CD14-positive monocyte (primary cell): ENCODE measurements around the gene FHIT. TPM values are rescaled to one million over a fixed set of nuclear protein-coding genes. Genes with fewer than 3 reads are reported as not detected.

Source experiments
- DNase-seq, 3 donors: peaks; one replicate each; pipeline ENCODE4 v3.0.0-alpha.2; 2011 to 2022
- H2AFZ ChIP-seq: 2 replicates; pipeline ENCODE4 v1.6.0; 2012; ENCODE audit warnings: mild to moderate bottlenecking, low read depth, low read length, inconsistent platforms; ENCODE audit not compliant: insufficient read depth, poor library complexity, severe bottlenecking
- H3K27ac ChIP-seq, 2 donors: 1 replicate in 1 of 2; 2 replicates in 1 of 2; pipeline ENCODE4 v1.5.1; 2012 to 2013; ENCODE audit warnings: low read length in 2 of 2, control low read depth in 1 of 2, inconsistent platforms in 1 of 2, low read depth in 1 of 2, mild to moderate bottlenecking in 1 of 2
- H3K27me3 ChIP-seq, 2 donors: one replicate each; pipeline versions ENCODE4 v1.6.0 to v1.6.1; 2011 to 2013; ENCODE audit warnings: low read length in 2 of 2; ENCODE audit not compliant: control insufficient read depth in 2 of 2, insufficient read depth in 2 of 2
- H3K36me3 ChIP-seq, 2 donors: replicated peaks in 1 of 2; 1 replicate in 1 of 2; 2 replicates in 1 of 2; pipeline versions ENCODE4 v1.5.1 to v1.6.1; 2012 to 2013; ENCODE audit warnings: low read length in 2 of 2, control low read depth in 1 of 2, inconsistent platforms in 1 of 2, mild to moderate bottlenecking in 1 of 2; ENCODE audit not compliant: insufficient read depth in 2 of 2, control insufficient read depth in 1 of 2
- H3K4me1 ChIP-seq, 2 donors: 1 replicate in 1 of 2; 2 replicates in 1 of 2; pipeline versions ENCODE4 v1.5.1 to v1.6.1; 2012 to 2013; ENCODE audit warnings: low read length in 2 of 2, control low read depth in 1 of 2, inconsistent platforms in 1 of 2, mild to moderate bottlenecking in 1 of 2, moderate library complexity in 1 of 2; ENCODE audit not compliant: insufficient read depth in 2 of 2, control insufficient read depth in 1 of 2
- H3K4me2 ChIP-seq: replicated peaks from 2 replicates; pipeline ENCODE3; 2012; ENCODE audit warnings: low read length, moderate library complexity, mild to moderate bottlenecking; ENCODE audit not compliant: poor library complexity, severe bottlenecking; ENCODE audit errors: extremely low read depth
- H3K4me3 ChIP-seq, 3 experiments: fragments of 200-600 bp in 1 of 3; sonication (generic) in 1 of 3; replicated peaks in 1 of 3; 1 replicate in 2 of 3; 2 replicates in 1 of 3; pipeline ENCODE4 v1.5.1; 2011 to 2013; ENCODE audit warnings: low read length in 3 of 3, mild to moderate bottlenecking in 3 of 3, control low read depth in 2 of 3, low read depth in 2 of 3, inconsistent platforms in 1 of 3, moderate library complexity in 1 of 3
- H3K79me2 ChIP-seq: 2 replicates; pipeline ENCODE4 v1.6.0; 2012; ENCODE audit warnings: mild to moderate bottlenecking, control low read depth, inconsistent platforms, low read length, moderate library complexity; ENCODE audit not compliant: insufficient read depth
- H3K9ac ChIP-seq: 2 replicates; pipeline ENCODE4 v1.6.0; 2017; ENCODE audit warnings: low read length, mild to moderate bottlenecking; ENCODE audit not compliant: insufficient read depth, poor library complexity, severe bottlenecking
- H3K9me3 ChIP-seq, 2 donors: replicated peaks in 1 of 2; 1 replicate in 1 of 2; 2 replicates in 1 of 2; pipeline versions ENCODE4 v1.5.1 to v1.6.1; 2012 to 2013; ENCODE audit warnings: low read length in 2 of 2, control low read depth in 1 of 2; ENCODE audit not compliant: control insufficient read depth in 1 of 2, insufficient read depth in 1 of 2
- H4K20me1 ChIP-seq: 2 replicates; pipeline ENCODE4 v1.6.0; 2012; ENCODE audit warnings: mild to moderate bottlenecking, low read length, control low read depth, moderate library complexity; ENCODE audit not compliant: insufficient read depth
- H3K27ac Mint-ChIP-seq, 7 donors: one replicate each; pipeline ENCODE4 v1.8.0; 2020; ENCODE audit warnings: mild to moderate bottlenecking in 7 of 7, mixed read lengths in 7 of 7, moderate library complexity in 6 of 7, inconsistent platforms in 2 of 7
- H3K27me3 Mint-ChIP-seq, 3 donors: one replicate each; pipeline ENCODE4 v1.8.0; 2021 to 2022; ENCODE audit warnings: low read depth in 3 of 3, mild to moderate bottlenecking in 3 of 3, mixed read lengths in 3 of 3, moderate library complexity in 3 of 3, inconsistent platforms in 1 of 3
- H3K36me3 Mint-ChIP-seq, 2 donors: one replicate each; pipeline ENCODE4 v1.8.0; 2020; ENCODE audit warnings: mixed read lengths in 2 of 2, inconsistent platforms in 1 of 2, mild to moderate bottlenecking in 1 of 2
- H3K4me1 Mint-ChIP-seq: one replicate; pipeline ENCODE4 v1.8.0; 2020; ENCODE audit warnings: mild to moderate bottlenecking, mixed read lengths
- H3K4me3 Mint-ChIP-seq, 2 donors: one replicate each; pipeline ENCODE4 v1.8.0; 2020; ENCODE audit warnings: mild to moderate bottlenecking in 2 of 2, mixed read lengths in 2 of 2, moderate library complexity in 1 of 2
- H3K9me3 Mint-ChIP-seq, 7 donors: one replicate each; pipeline ENCODE4 v1.8.0; 2020 to 2022; ENCODE audit warnings: mixed read lengths in 7 of 7, mild to moderate bottlenecking in 6 of 7, moderate library complexity in 6 of 7, inconsistent platforms in 2 of 7
- WGBS: methylation state at CpG from one replicate; pipeline ENCODE4 v1.1.5; 2013; ENCODE audit warnings: missing lambda C conversion rate; ENCODE audit not compliant: insufficient coverage; 5-methylcytosine and 5-hydroxymethylcytosine counted together
- intact Hi-C, 2 donors: fragments of 100-400 bp; cut with micrococcal nuclease; formaldehyde crosslinking; loops; one replicate each; pipeline versions ENCODE4 v1.15.0 to v1.15.1; 2023
- polyA plus RNA-seq, 3 donors: library from polyadenylated mRNA; depleted of rRNA in 1 of 3; unstranded in 2 of 3; stranded (reverse) in 1 of 3; fragments of 300-500 nt in 2 of 3; fragments of >200 nt in 1 of 3; fragmentation: Illumina TruSeq in 2 of 3; gene quantifications; 1 replicate in 2 of 3; 2 replicates in 1 of 3; pipeline ENCODE4 v1.2.3, GENCODE V29; 2012 to 2021
- TF ChIP-seq, protein P1 (sequence below): fragments of 200-600 bp; IDR thresholded peaks from one replicate; pipeline ENCODE4 v1.8.0; 2022; ENCODE audit warnings: antibody characterized with exemption, mild to moderate bottlenecking

The FHIT gene
- polyA plus RNA-seq, 3 donors = 1.7 to 3.4 (median 3.2) TPM

DNA sequence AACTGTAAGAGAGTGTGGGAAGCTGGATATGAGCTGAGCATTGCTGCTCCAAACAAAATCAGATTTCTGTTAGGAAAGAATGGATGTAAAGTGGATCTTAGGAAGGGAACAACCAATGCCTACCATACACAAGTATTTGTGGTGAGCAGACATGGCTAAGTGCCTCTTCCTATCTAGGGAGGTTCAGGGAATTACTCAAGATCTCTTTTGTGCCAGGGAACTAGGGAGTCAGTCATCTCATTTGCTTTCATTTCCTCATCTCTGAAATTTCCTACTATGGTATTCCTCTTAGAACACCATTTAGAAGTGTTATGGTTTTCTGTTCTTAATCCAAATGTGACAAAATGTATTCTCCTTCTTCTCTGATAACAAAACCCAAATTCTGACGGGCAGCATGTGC lies 396.5 kb downstream of the FHIT start:
- no peaks in the 10 kb centered on the region for H3K79me2 ChIP-seq
- no peak overlapping the region for H3K9ac ChIP-seq
- TF ChIP-seq, protein P1, sequence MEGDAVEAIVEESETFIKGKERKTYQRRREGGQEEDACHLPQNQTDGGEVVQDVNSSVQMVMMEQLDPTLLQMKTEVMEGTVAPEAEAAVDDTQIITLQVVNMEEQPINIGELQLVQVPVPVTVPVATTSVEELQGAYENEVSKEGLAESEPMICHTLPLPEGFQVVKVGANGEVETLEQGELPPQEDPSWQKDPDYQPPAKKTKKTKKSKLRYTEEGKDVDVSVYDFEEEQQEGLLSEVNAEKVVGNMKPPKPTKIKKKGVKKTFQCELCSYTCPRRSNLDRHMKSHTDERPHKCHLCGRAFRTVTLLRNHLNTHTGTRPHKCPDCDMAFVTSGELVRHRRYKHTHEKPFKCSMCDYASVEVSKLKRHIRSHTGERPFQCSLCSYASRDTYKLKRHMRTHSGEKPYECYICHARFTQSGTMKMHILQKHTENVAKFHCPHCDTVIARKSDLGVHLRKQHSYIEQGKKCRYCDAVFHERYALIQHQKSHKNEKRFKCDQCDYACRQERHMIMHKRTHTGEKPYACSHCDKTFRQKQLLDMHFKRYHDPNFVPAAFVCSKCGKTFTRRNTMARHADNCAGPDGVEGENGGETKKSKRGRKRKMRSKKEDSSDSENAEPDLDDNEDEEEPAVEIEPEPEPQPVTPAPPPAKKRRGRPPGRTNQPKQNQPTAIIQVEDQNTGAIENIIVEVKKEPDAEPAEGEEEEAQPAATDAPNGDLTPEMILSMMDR = no peak
- peaks cover 0 to 4% of the 10 kb centered on the region in 2 donors for H3K9me3 ChIP-seq
- Mint-ChIP-seq H3K27me3 (no peaks in the 10 kb centered on the region), H3K9me3 (peaks cover 6 to 17% (median 9%) of the 10 kb centered on the region in 7 donors), H3K36me3 (peaks cover 2 to 4% of the 10 kb centered on the region in 2 donors), H3K4me1 (peaks cover 43% of the 10 kb centered on the region), H3K27ac (peak overlapping the region; percentile 26 to 89 (median 54)), H3K4me3 (peak overlapping the region in 1 of 2 donors; percentile 73)
- no peaks in the 10 kb centered on the region for H3K36me3 ChIP-seq
- no peak overlapping the region for H2AFZ ChIP-seq
- H3K4me1 ChIP-seq = peaks cover 30 to 35% of the 10 kb centered on the region in 2 donors
- peak overlapping the region in 1 of 3 experiments; percentile 41 for H3K4me3 ChIP-seq
- intact Hi-C loops = no loop called here
- no peaks in the 10 kb centered on the region for H3K27me3 ChIP-seq
- peak overlapping the region; percentile 27 for H3K4me2 ChIP-seq
- no CpG with 5 or more reads among the region's 1 CpG for WGBS
- peak overlapping the region in 1 of 2 donors; percentile 69 for H3K27ac ChIP-seq
- no peaks in the 10 kb centered on the region for H4K20me1 ChIP-seq
- peak; percentile 12 to 60 (median 42) for DNase-seq

DNA sequence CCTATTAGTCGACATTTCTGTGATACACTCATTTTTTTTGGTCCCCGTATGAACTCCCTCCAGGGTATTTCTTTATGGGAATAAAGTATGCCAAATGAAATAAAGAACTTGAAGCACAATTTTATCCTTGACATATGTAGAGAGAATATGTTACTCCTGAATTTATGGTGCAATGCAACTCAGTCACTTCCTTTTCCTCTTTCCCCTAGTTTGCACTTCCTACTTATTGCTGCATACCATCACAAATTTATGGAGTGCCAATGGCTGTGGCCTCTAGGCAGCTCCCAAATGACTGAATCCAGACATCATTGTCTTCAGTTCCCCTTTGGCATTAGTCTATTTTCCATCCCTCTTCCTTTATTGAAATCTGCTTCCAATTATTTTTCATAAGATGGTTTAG lies 403.5 kb downstream of the FHIT start:
- no peaks in the 10 kb centered on the region for H4K20me1 ChIP-seq
- WGBS = no CpG with 5 or more reads among the region's 2 CpGs
- intact Hi-C loops = no loop called here
- no peaks in the 10 kb centered on the region for H3K27me3 Mint-ChIP-seq
- TF ChIP-seq, protein P1 = no peak
- H3K79me2 ChIP-seq = no peaks in the 10 kb centered on the region
- peaks cover 14% of the 10 kb centered on the region for H3K4me1 Mint-ChIP-seq
- peaks cover 8 to 9% of the 10 kb centered on the region in 2 donors for H3K4me1 ChIP-seq
- no peak overlapping the region for H3K4me2 ChIP-seq
- no peaks in the 10 kb centered on the region for H3K27me3 ChIP-seq
- H3K36me3 Mint-ChIP-seq = peaks cover 2 to 4% of the 10 kb centered on the region in 2 donors
- peaks cover 0 to 4% of the 10 kb centered on the region in 2 donors for H3K9me3 ChIP-seq
- peak overlapping the region in 1 of 7 donors; percentile 70 for H3K27ac Mint-ChIP-seq
- H3K4me3 Mint-ChIP-seq = no peak overlapping the region
- no peaks in the 10 kb centered on the region for H3K36me3 ChIP-seq
- H2AFZ ChIP-seq = no peak overlapping the region
- no peak overlapping the region for H3K4me3 ChIP-seq
- no peak overlapping the region for H3K27ac ChIP-seq
- H3K9me3 Mint-ChIP-seq = peaks cover 4 to 15% (median 6%) of the 10 kb centered on the region in 7 donors
- peak in 1 of 3 donors; percentile 15 for DNase-seq
- H3K9ac ChIP-seq = no peak overlapping the region
